Stimulated activated CD4-positive, alpha-beta T cell treated with anti-CD3 and anti-CD28 coated beads, Interleukin-15, amount 100 ng/mL, for 24 hours (primary cell): ENCODE results near the gene LRTM2.

ENCODE experiments used
- DNase-seq: peaks from one replicate; pipeline ENCODE4 v3.0.0-alpha.2; 2020

The LRTM2 gene

GRCh38 chr12:1844223-1844622 lies 23.9 kb downstream of the LRTM2 start:
- no peak for DNase-seq

- no peak for DNase-seq
These were observed 24.5 kb downstream of the LRTM2 start for GRCh38 chr12:1844661-1845409.

DNA sequence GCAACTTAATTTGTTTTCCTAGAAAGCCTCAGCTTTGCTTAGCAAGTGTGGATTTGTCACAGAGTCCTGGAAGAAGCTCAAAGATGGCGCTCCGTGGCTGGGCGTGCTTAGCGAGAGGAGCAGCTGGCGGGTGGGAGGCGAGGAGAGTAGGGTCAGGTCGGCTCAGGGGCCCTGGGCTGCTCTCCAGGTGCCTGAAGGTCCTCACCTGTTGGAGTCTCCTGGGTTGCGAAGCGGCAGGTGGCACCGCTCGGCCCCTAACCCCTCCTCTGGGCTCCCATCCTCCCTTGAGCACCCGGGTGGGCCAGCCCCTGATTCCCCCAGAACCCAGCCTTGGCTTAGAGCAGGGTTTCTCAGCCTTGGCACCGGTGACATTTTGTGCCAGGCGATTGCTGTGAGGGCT lies 25.1 kb downstream of the LRTM2 start:
- no peak for DNase-seq

- DNase-seq: no peak
These were observed 25.5 kb downstream of the LRTM2 start for GRCh38 chr12:1845886-1846285.

DNA sequence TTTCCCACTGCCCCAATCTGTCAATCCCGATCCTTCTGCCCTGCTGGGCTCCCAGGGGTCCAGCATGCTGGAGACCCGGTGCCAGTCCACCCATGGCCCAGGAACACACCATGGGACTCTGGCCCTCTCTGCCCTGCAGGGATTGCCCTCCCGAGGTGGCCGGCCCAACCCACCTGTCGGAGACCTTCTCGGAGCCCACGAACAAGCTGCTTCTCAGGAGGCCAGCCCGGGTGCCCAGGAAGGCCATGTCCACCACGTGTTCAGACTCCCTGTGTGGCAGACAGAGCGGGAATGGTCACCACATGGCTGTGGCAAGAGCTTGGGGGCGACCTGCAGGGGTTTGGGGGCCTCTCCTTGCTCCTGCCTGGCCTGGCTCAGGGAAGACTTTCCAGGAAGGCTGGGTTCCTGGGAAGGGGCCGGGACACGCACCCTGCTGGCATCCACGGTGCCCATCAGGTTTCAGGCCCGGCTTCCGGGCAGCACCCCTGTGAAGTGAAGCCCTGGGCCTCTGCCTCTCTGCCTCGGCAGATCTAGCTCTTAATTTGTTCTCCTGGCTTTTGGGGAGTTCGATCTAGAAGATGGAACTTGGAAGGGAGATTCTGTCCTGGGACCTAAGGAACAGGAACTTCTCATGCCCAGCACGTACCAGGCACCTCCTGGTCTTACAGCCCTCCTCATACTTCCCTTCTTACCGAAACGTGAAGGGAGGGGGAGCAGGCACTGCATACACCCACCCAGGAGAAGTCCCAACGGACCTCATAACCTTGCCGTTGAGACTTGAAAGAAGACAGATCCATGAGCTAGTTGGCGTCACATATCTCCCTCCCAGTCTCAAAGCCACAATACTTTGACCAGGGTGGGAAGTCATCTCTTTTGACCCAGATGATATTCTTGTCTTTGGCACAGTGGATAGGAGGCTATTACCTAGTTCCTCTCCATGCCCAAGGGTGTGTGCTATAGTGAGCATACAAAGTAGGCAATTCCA lies 26.3 kb downstream of the LRTM2 start:
- no peak for DNase-seq

GRCh38 chr12:1847411-1847810 lies 27.0 kb downstream of the LRTM2 start:
- no peak for DNase-seq

DNA sequence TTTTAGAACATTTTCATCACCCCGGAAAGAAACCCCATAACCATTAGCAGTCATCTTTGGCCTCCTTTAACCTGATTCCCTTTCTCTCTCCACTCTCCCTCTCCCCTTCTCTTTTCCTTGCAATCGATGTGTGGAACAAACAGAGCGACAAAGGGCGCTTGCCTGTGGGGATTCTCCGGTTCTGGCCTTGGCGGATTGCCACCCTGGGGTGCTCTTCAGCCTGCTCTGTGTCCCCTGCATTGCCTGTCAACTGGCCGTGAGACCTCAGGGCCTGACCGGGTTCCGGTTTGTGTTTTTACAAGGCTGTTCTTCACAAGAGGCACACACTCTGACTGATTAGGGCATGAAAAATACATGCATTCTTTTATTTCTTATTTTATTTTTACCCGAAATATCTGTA lies 27.8 kb downstream of the LRTM2 start:
- no peak for DNase-seq

DNA sequence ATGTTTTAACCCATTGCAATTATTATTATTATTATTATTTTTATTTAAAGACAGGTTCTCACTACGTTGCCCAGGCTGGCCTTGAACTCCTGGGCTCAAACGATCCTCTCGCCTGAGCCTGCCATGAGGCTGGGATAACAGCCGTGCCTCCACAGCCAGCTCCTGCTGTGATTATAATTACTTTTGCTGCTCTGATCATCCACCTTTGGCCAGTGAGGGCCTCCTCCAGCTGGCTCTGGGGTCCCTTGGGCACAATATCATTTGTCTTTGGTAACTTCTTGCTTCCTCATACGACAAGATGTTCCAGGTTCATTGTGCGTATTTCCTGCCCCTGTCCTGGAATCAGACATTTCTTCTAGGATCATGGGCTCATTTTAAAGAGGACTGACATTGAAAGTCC lies 28.4 kb downstream of the LRTM2 start:
- DNase-seq: no peak

- no peak for DNase-seq
These were observed 30.9 kb downstream of the LRTM2 start for GRCh38 chr12:1851151-1851701.

DNA sequence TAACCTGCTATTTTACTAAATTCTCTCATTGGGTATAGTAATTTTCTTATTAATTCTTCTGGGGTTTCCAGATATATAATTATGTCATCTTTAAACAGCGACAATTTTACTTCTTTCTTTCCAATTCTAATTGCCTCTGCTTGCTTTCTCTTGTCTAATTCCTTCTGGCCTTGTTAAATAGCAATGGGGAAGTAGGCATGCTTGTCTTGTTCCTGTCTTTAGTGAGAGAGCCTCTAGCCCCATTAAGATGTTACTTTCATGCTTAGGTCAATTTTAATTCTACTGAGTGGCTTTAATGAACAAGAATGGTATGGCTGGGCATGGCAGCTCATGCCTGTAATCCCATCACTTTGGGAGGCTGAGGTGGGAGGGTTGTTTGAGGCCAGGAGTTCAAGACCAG lies 31.7 kb downstream of the LRTM2 start:
- no peak for DNase-seq

- no peak for DNase-seq
These were observed 33.4 kb downstream of the LRTM2 start for GRCh38 chr12:1853716-1854115.

DNA sequence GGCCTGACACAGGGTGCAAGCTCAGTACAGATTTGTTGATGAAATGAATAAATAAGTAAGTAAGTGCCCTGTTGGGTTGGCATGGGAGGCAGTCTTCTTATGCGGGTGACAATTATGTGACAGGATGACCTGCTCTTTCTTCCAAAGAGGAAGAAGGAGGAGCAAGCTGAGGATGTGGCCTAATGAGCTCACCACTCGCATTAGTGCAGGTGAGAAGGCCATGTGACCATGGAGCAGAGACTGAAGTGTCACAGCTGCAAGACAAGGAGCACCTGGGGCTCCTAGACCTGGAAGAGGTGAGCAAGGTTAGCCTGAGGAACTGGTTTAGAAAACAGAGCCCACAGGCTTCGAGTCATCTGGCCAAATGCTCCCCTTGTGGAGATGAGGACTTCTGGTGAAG lies 34.9 kb downstream of the LRTM2 start:
- DNase-seq: no peak

DNA sequence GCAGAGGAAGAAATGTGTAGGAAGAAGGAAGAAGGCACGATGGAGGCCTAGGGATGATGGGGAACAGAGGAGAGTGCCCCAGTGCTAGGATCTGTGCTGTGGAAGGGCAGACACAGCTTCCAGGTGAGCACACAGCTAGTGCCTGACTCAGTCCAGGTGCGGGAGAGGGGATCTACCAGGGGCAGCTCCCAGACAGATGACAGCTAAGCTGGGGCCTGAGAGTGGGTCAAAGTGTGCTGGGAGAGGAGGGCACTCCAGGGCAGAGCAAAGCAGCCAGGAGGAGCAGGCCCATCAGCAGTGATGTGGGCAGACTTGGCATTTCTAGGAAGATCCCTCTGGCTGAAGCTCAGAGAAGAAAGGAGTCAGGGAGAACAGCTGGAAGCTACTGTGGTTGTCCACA lies 36.7 kb downstream of the LRTM2 start:
- no peak for DNase-seq

DNA sequence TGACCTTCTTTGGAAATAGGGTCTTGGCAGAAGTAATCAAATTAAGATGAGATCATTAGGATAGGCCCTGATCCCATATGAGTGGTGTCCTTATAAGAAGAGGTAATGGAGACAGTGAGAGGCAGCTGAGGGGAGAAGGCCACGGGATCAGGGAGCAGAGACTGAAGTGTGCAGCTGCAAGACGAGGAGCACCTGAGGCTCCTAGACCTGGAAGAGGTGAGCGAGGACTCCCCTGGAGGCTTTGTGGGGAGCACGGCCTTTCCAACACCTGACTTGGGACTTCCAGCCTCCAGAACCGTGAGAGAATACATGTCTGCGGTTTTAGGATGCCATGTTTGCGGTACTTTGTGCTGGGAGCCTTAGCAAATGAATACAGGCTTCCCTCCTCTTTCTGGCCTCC lies 37.5 kb downstream of the LRTM2 start:
- DNase-seq: no peak

- DNase-seq: no peak
These were observed 38.1 kb downstream of the LRTM2 start for GRCh38 chr12:1858456-1858855.

- DNase-seq: no peak
These were observed 39.3 kb downstream of the LRTM2 start for GRCh38 chr12:1859643-1860042.

GRCh38 chr12:1862973-1863372 lies 42.6 kb downstream of the LRTM2 start:
- DNase-seq: no peak

DNA sequence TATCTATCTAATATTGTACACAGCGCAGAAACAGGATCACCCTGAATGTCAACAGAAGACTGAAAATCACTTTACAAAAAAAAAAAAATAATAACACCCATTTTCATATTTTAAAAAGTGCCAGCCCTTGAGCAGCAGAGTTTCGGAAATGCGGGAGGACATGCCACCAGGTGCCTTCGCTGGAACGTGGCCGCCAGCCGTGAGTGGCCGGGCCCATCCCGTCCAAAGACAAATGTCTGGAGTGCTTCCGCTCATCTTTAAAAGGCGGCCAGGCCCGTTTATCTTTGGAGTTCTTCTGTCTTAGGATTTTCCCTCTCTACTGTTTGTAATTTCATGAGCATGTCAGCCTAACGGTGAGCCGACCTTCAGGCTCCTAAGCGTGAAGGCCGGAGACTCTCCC lies 43.5 kb downstream of the LRTM2 start:
- DNase-seq: no peak

- no peak for DNase-seq
These were observed 44.1 kb downstream of the LRTM2 start for GRCh38 chr12:1864456-1864855.

- DNase-seq: no peak
These were observed 44.5 kb downstream of the LRTM2 start for GRCh38 chr12:1864867-1865266.

DNA sequence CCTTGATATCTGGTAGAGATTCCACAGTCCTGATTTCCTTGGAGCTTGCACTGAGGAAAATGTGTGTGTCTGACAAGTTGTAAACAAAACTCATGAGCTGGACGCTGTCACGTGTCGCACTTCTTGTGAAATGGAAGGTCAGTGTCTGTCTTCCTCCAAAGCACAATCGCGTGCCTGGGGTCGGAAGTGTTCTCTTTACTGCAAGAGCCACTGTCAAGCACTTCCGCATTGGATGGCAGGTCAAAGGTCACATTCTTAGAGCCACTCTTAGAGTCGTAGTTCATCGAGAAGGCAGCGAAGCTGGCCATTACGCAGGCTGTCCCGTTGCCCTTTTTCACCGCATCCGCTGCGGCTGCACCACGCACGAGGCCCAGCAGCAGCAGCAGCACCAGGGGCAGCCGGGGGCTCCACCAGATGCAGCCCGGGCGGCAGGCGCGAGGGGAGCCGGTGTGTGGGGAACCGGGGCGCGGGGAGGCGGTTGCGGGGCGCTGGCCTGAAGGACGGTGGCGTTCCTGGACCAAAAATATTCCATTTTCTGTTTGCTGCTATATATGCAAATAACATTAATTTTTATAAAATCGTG lies 45.0 kb downstream of the LRTM2 start:
- no peak for DNase-seq

DNA sequence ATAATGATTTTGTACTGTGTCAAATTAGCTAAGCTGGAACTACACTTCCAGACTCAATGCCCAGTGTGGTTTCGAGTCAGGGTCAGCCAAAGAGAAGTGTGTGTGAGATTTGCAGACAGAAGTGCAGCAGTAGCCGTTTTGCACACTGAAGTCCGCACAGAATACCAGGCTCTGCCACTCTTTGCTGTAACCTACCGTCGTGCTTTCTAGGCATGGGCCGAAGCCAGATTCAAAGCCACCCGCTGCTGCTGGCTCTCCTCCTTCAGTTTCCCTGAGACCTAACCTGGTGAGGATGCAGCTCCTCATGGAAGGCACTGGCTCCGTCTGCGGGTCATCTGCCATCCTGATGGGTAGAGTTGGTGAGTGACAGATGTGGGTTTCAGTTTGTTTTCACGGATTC lies 48.8 kb downstream of the LRTM2 start:
- DNase-seq: no peak

DNA sequence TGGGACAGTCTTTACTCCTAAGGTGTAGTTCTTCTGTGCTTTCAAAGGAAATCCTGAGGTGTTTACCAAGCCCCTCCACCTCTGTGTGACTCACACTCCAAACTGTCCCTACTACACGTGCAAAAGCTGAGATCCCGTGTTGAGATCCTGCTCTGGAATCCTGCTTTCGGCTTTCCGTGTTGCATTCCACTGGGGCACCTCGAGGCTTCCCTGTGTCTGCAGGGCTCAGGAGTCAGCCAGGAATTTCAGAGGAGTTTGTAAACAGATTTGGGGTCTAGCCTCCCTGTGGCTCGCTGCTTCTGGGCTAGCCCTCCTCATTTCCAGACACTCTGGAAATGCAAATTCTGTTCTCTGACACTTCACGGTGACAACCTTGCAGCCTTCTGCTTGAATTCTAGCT lies 49.7 kb downstream of the LRTM2 start:
- DNase-seq: no peak
